Body of pancreas (tissue), 4 donors: ENCODE measurements around the gene BMPR1B.
"Not testable (repeated sequence)": the region's sequence is repeated elsewhere in the genome, so short reads cannot be mapped to it uniquely, and the experiment has no call there.

Source experiments
- CTCF ChIP-seq, 7 experiments: fragments of 450-650 bp in 4 of 7; fragments of 200-600 bp in 3 of 7; sonication (generic) in 3 of 7; IDR thresholded peaks; one replicate each; pipeline ENCODE4 v1.5.1; 2016 to 2019; ENCODE audit warnings: antibody characterized with exemption in 7 of 7
- POLR2A ChIP-seq, 3 donors: fragments of 450-650 bp; IDR thresholded peaks; one replicate each; pipeline ENCODE4 v1.6.1; 2016; ENCODE audit warnings: antibody characterized with exemption in 3 of 3, mild to moderate bottlenecking in 2 of 3

GRCh38 chr4:95139424-95139823 is 381.7 kb downstream of the BMPR1B start:
- TF ChIP-seq CTCF, POLR2A (IDR thresholded peaks at IDR 0.05): not testable (repeated sequence)
